Cardiac muscle cell (in vitro differentiated cells and primary cell): ENCODE data around the gene EXOC6. TPM values are rescaled to one million over a fixed set of nuclear protein-coding genes. Genes with fewer than 3 reads are reported as not detected.

ENCODE experiments used
- DNase-seq, 2 donors: peaks; one replicate each; pipeline versions ENCODE4 v3.0.0 to v3.0.0-alpha.2; 2010 to 2017; ENCODE audit warnings: low read depth in 1 of 2, low spot score in 1 of 2
- H3K27ac ChIP-seq: fragments of 200-600 bp; sonication (generic); 2 replicates; pipeline ENCODE4 v1.5.1; 2016
- H3K27me3 ChIP-seq: fragments of 200-600 bp; sonication (generic); 2 replicates; pipeline ENCODE4 v1.6.0; 2016; ENCODE audit warnings: control low read depth
- H3K36me3 ChIP-seq: fragments of 200-600 bp; sonication (generic); 2 replicates; pipeline ENCODE4 v1.5.1; 2016; ENCODE audit warnings: control low read depth
- H3K4me1 ChIP-seq: fragments of 200-600 bp; sonication (generic); 2 replicates; pipeline ENCODE4 v1.8.1; 2017; ENCODE audit warnings: low read depth, mild to moderate bottlenecking, mixed run types
- H3K4me3 ChIP-seq: fragments of 200-600 bp; sonication (generic); 2 replicates; pipeline ENCODE4 v1.5.1; 2016; ENCODE audit warnings: mild to moderate bottlenecking
- H3K9me3 ChIP-seq: fragments of 200-600 bp; sonication (generic); 2 replicates; pipeline ENCODE4 v1.5.1; 2017; ENCODE audit warnings: low read depth, mild to moderate bottlenecking, control low read depth
- CTCF ChIP-seq: IDR thresholded peaks from 2 replicates; pipeline ENCODE4 v1.5.1; 2012; ENCODE audit warnings: low read depth, mild to moderate bottlenecking, low read length
- polyA plus RNA-seq: library from polyadenylated mRNA; unstranded; fragments of >200 nt; fragmentation: Nextera tagmentation; extraction: Ambion mirVana; gene quantifications from 2 replicates; pipeline ENCODE4 v1.2.1, GENCODE V29; 2016
- total RNA-seq: library from RNA; depleted of rRNA; stranded (reverse); fragments of >200 nt; gene quantifications from 2 replicates; pipeline ENCODE4 v1.2.3, GENCODE V29; 2016

The EXOC6 gene
- total and polyA plus RNA-seq, 2 experiments from 2014 or later = 5.7 to 6.3 TPM

GRCh38 chr10:93086289-93086688, 238.0 kb downstream of the EXOC6 start:
- H3K9me3 ChIP-seq = no peaks in the 10 kb centered on the region
- H3K4me3 ChIP-seq = no peak overlapping the region
- TF ChIP-seq CTCF = no peak
- H3K27ac ChIP-seq = no peak overlapping the region
- no peaks in the 10 kb centered on the region for H3K4me1 ChIP-seq
- no peaks in the 10 kb centered on the region for H3K36me3 ChIP-seq
- no peak for DNase-seq
- no peaks in the 10 kb centered on the region for H3K27me3 ChIP-seq

- H3K4me3 ChIP-seq = no peak overlapping the region
- H3K4me1 ChIP-seq = no peaks in the 10 kb centered on the region
- no peaks in the 10 kb centered on the region for H3K9me3 ChIP-seq
- no peak for DNase-seq
- H3K27ac ChIP-seq = no peak overlapping the region
- TF ChIP-seq CTCF = no peak
- H3K27me3 ChIP-seq = no peaks in the 10 kb centered on the region
- no peaks in the 10 kb centered on the region for H3K36me3 ChIP-seq
Measured at GRCh38 chr10:93087846-93088245, 239.5 kb downstream of the EXOC6 start.

GRCh38 chr10:93088466-93088865, 240.1 kb downstream of the EXOC6 start:
- Histone ChIP-seq H3K9me3 (no peaks in the 10 kb centered on the region), H3K4me1 (no peaks in the 10 kb centered on the region), H3K27me3 (no peaks in the 10 kb centered on the region), H3K27ac (no peak overlapping the region), H3K36me3 (no peaks in the 10 kb centered on the region), H3K4me3 (no peak overlapping the region)
- DNase-seq = no peak
- no peak for TF ChIP-seq CTCF

GRCh38 chr10:93090619-93091018, 242.3 kb downstream of the EXOC6 start:
- H3K27ac ChIP-seq = no peak overlapping the region
- DNase-seq = no peak
- no peaks in the 10 kb centered on the region for H3K4me1 ChIP-seq
- no peaks in the 10 kb centered on the region for H3K27me3 ChIP-seq
- no peak overlapping the region for H3K4me3 ChIP-seq
- no peaks in the 10 kb centered on the region for H3K36me3 ChIP-seq
- no peaks in the 10 kb centered on the region for H3K9me3 ChIP-seq
- TF ChIP-seq CTCF = no peak

GRCh38 chr10:93091960-93092359, 243.6 kb downstream of the EXOC6 start:
- Histone ChIP-seq H3K27ac (no peak overlapping the region), H3K4me3 (no peak overlapping the region), H3K27me3 (no peaks in the 10 kb centered on the region), H3K4me1 (no peaks in the 10 kb centered on the region), H3K36me3 (no peaks in the 10 kb centered on the region), H3K9me3 (no peaks in the 10 kb centered on the region)
- TF ChIP-seq CTCF = no peak
- DNase-seq = no peak

GRCh38 chr10:93095225-93095624, 246.9 kb downstream of the EXOC6 start:
- Histone ChIP-seq H3K4me1 (no peaks in the 10 kb centered on the region), H3K27ac (no peak overlapping the region), H3K27me3 (no peaks in the 10 kb centered on the region), H3K36me3 (no peaks in the 10 kb centered on the region), H3K4me3 (no peak overlapping the region), H3K9me3 (no peaks in the 10 kb centered on the region)
- TF ChIP-seq CTCF = no peak
- no peak for DNase-seq
